AG08395 (cell line): ENCODE measurements around the gene CARMIL1.
"Not testable (repeated sequence)": the region's sequence is repeated elsewhere in the genome, so short reads cannot be mapped to it uniquely, and the experiment has no call there.

Experiments used
- DNase-seq: peaks from one replicate; pipeline ENCODE4 v3.0.0; 2012; ENCODE audit warnings: mixed read lengths, low spot score

The CARMIL1 gene

GRCh38 chr6:25411316-25411950 is 132.3 kb downstream of the CARMIL1 start:
- DNase-seq: no peak

DNA sequence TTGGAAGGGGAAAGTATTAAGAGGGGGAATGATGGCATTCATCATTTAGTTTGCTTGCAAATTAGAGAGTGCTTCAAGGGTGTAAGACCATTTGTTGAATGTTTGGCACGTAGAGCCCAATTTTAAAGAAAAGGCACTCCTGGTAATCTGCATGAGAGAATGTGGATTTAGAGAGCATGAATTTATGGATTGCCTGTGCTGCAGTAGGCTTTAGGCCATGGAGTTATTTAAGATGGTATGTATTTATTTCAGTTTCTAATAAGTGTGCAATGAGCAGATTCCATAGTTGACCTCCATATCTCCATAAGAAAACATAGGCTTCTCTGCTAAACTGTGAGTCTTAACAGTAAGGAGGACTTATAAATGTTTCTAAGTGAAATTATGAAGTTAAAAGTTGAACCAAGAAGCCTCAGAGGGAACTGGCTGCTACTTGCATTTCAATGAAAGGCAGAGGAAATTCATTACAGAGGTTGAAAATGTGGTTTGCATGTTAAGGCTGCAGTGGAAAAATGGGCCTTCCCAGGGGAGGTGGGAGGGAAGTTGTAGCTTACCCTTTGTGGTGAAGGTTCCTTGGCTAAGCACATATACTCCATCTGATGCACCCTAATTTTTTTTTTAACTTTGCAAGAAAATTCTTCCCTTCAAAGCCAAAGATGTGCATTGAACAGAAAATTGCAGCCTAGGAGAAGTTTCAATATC is 134.2 kb downstream of the CARMIL1 start:
- DNase-seq: peak; percentile 48

- peak; percentile 6 for DNase-seq
These were observed 135.0 kb downstream of the CARMIL1 start for GRCh38 chr6:25414168-25414567.

DNA sequence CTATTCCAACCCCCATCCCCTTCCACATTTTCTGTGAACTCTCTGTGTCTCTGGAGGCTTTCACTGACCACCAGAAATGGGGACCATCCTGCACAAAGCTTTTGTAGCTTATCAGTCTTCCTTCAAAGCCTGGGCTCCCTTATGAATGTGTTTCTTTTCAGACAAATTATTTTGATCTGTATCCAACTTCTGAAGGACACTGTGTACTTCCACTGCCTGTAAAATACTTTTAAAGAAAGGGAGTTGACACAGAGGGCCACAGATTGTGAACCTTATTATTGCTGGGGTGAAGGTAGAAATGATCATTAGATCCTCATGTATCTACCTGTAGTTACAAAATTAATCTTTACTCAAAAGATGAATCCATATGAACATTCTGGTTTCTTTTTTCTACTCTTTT is 135.6 kb downstream of the CARMIL1 start:
- DNase-seq: no peak

- DNase-seq: no peak
These were observed 136.1 kb downstream of the CARMIL1 start for GRCh38 chr6:25415274-25415673.

- DNase-seq: no peak
These were observed 136.5 kb downstream of the CARMIL1 start for GRCh38 chr6:25415701-25416100.

DNA sequence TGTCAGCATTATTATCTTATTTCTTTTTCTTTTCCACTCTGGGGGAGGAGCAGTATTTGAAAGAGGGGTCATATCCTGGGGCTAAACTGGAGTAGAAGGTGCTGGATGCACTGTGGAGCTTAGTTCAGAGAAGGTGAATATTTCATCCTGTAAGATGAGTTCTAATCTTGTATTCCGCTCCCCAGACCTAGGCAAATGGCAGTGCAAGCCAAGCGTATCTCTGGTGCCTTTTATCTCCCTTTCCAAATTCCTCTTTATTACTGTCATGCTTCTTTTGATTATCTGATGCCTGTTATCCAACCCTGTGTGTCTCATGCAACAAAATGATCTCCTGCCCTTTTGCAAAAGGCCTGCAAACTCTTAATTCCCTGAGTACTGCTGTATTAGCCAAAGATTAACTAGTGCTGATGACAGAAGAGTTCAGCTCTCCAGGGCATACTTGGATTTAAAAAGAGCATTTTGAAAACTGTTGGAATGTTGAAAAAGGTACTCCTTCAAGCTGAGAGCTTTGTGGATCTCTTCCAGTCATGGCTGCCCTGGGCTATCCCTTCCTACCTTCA is 138.0 kb downstream of the CARMIL1 start:
- DNase-seq: no peak

DNA sequence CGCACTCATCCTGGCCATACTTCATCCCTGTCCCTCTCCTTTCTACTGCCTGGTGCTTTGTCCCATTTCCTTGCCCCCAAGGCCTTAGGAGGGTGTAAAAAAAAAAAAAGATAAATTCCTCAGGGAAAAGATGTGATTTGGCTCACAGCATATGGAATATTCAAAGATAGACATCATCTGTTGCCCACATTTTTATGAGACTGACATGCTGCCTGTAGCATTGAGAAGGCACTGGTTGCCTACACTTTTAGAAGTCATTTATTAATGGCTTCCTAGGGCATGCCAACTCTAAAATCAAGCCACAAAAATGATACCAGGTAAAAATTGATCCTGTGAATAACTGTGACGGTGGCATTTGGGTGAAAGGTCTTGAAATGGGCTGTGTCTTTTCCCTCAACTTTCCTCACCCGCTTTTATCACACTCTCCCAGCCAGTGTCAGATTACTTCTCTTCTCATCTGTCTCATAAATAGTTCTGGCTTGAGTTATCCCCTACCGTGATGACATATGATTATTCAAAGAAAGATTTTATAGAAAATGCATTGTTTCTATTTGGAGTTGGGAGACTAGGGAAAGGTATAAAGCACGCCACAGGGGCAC is 139.4 kb downstream of the CARMIL1 start:
- no peak for DNase-seq

- DNase-seq: no peak
These were observed 140.7 kb downstream of the CARMIL1 start for GRCh38 chr6:25419879-25420278.

- DNase-seq: no peak
These were observed 144.2 kb downstream of the CARMIL1 start for GRCh38 chr6:25423358-25423757.

GRCh38 chr6:25424303-25424702 is 145.1 kb downstream of the CARMIL1 start:
- no peak for DNase-seq

- no peak for DNase-seq
These were observed 148.4 kb downstream of the CARMIL1 start for GRCh38 chr6:25427549-25427948.

GRCh38 chr6:25428758-25429317 is 149.7 kb downstream of the CARMIL1 start:
- no peak for DNase-seq

DNA sequence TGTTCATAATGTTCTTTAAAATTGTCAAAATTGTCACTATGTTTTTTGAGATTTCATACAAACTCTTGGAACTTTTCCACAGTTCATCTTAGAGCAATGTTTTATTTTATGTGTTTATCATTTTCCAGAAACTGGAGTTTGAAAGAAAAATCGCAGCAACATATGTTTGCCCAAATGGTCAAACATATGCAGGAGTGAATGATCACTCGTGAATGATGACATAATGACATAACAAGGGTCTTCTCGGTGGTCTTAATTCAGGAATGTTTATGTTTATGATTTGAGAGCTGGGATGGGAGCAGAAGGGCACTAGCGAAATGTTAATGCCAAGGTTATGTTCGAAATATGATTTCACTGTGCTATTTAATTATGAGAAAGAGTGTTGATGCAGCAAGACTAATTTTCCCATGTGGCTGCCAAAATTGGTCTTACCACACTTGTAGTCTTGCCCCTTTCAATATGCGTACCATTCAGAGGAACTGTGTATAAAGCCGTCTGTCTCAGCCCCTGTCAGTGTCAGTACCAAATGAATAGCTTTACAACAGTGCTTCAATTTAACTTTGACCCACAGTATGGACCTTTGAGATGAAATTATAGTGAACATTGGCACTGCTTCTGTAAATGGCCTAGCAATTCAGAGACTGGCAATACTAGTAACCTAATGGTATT is 152.3 kb downstream of the CARMIL1 start:
- DNase-seq: no peak

DNA sequence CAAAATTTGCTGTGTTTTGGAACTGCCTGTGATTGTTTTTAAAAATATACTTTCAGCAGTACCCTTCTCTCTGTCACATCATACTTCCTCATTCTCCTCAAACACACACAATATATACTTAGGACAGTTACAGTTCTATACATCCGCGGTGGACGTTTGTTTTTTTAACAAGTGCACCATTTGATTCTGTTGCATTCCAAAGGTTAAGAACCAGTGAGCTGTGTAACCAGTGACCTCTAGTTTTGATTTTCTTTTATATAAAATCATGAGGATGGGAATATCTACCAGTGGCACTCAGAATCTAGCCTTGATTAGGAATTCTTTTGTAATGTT is 152.8 kb downstream of the CARMIL1 start:
- no peak for DNase-seq

GRCh38 chr6:25434921-25435320 is 155.7 kb downstream of the CARMIL1 start:
- no peak for DNase-seq

- no peak for DNase-seq
These were observed 156.3 kb downstream of the CARMIL1 start for GRCh38 chr6:25435416-25435985.

GRCh38 chr6:25436760-25437159 is 157.6 kb downstream of the CARMIL1 start:
- DNase-seq: no peak

DNA sequence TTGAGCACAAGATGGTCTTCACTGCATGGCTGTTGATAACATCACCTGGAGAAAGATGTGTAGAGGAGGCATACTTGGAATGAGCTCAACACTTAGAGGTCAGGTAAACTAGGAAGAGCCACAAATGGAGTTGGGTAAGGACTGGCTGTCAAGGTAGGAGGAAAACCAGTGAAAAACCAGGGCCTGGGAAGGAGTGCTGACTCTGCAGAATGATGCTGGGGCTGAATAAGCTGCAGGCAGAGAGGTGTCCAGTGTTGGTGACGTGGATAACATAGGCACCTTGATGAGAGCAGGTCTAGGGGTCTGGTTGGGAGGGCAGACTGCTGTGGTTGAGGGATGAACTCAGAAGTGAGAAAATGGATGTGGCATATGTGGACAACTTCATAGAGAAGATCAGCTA is 160.2 kb downstream of the CARMIL1 start:
- DNase-seq: no peak

GRCh38 chr6:25441663-25442270 is 162.6 kb downstream of the CARMIL1 start:
- DNase-seq: no peak

GRCh38 chr6:25442898-25443297 is 163.7 kb downstream of the CARMIL1 start:
- no peak for DNase-seq

- not testable (repeated sequence) for DNase-seq
These were observed 165.3 kb downstream of the CARMIL1 start for GRCh38 chr6:25444521-25444920.
